Measurements from ENCODE around the gene CTIF.

GRCh38 chr18:48609820-48610815 lies 71.3 kb downstream of the CTIF start:
- no peak for TF ChIP-seq CTCF (IDR thresholded peaks at IDR 0.05; ENCODE audit: low read length)
- TF ChIP-seq EZH2 (optimal IDR thresholded peaks at IDR 0.05; ENCODE audit: low read depth, low read length) = no peak

All from MM.1S (cell line).